ENCODE measurements around the gene STMN1. TPM values are rescaled to one million over a fixed set of nuclear protein-coding genes. Genes with fewer than 3 reads are reported as not detected.

The STMN1 gene
- total RNA-seq, 1 experiment from 2014 or later = 368 TPM

- BruUV-seq (replicated peaks) = no TSS peak
- no peaks in the 10 kb centered on the region for H3K9me3 ChIP-seq (ENCODE audit: control insufficient read depth in 1 of 2, insufficient read depth in 1 of 2, low read depth in 1 of 2, low read length in 2 of 2)
- intact Hi-C loops (cut with micrococcal nuclease) = no loop called here
- 0 out of 2 replicates have a peak, but pooled peaks cover 3% of the 10 kb centered on the region for H4K20me1 ChIP-seq (ENCODE audit: insufficient read depth)
- TF ChIP-seq SIN3A (IDR thresholded peaks at IDR 0.05; ENCODE audit: low read depth) (0 out of 2 replicates have a peak, but pooled peaks have one; percentile 27), TCF7L2 (IDR thresholded peaks at IDR 0.05; ENCODE audit: borderline replicate concordance, extremely low read depth, insufficient read depth, insufficient read length) (peak; percentile 83), JUND (IDR thresholded peaks at IDR 0.05) (peak; percentile 64), SRF (IDR thresholded peaks at IDR 0.05; ENCODE audit: low read depth) (no peak), ZFX (IDR thresholded peaks at IDR 0.05) (0 out of 2 replicates have a peak, but pooled peaks have one; percentile 8), SP1 (IDR thresholded peaks at IDR 0.05; ENCODE audit: low read depth) (peak; percentile 47), FOSL1 (IDR thresholded peaks at IDR 0.05; ENCODE audit: low read depth) (no peak; the same call in 1 of the 2 replicates), POLR2A (IDR thresholded peaks at IDR 0.05; ENCODE audit: borderline replicate concordance, extremely low read depth, insufficient read depth, insufficient read length) (no peak), MAX (IDR thresholded peaks at IDR 0.05) (peak; percentile 15; the same call in 1 of the 2 replicates)
- H3K27ac ChIP-seq (ENCODE audit: low read depth, low read length) = peak overlapping the region; percentile 81
- peak overlapping the region; percentile 49 for H3K9ac ChIP-seq (ENCODE audit: low read length)
- peak; percentile 47 for ATAC-seq
- H3K4me1 ChIP-seq (ENCODE audit: control insufficient read depth in 1 of 2, insufficient read depth in 2 of 2, low read length in 2 of 2) = peaks cover 30 to 43% of the 10 kb centered on the region in 2 experiments
- CTCF ChIA-PET = interaction anchor here (1.4 kb wide), 1 partner anchor 34 kb away, joined by 4 read pairs; no protein-coding TSS in a partner anchor
- H2AFZ ChIP-seq (ENCODE audit: low read depth, low read length, poor library complexity, severe bottlenecking) = no peak overlapping the region
- H3K4me3 ChIP-seq (replicated peaks in 1 of 2; ENCODE audit: low read depth in 1 of 2, low read length in 2 of 2) = peak overlapping the region; percentile 7 to 34
- no peaks in the 10 kb centered on the region for H3K9me2 ChIP-seq (ENCODE audit: insufficient read depth)
- DNase-seq (ENCODE audit: low read depth, low spot score) = peak; percentile 48
- RAD21 ChIA-PET (ENCODE audit: low non-redundant PET in 1 of 2, low total read pairs in 2 of 2, uncharacterized antibody in 2 of 2, unreplicated experiment in 2 of 2) = no interaction called here
- H3K36me3 ChIP-seq (ENCODE audit: control insufficient read depth in 1 of 2, insufficient read depth in 2 of 2, low read length in 2 of 2) = 0 out of 4 replicates have a peak, but pooled peaks cover 0 to 6% of the 10 kb centered on the region in 2 experiments
- peak overlapping the region; percentile 98 for H3K4me2 ChIP-seq (ENCODE audit: low read length)
- peaks cover 26% of the 10 kb centered on the region for H3K79me2 ChIP-seq (ENCODE audit: insufficient read depth, low read length)
- H3K27me3 ChIP-seq (ENCODE audit: insufficient read depth, low read length) = no peaks in the 10 kb centered on the region
- POLR2A ChIA-PET = interaction anchor here (0.7 to 1.2 kb wide), 2 partner anchors 14 to 997 kb away, joined by 5 to 8 read pairs; partner anchors contain the start of gene PAQR7
Observed at GRCh38 chr1:25861316-25862286, 44.6 kb downstream of the STMN1 start.
